Vagina (tissue), 2 donors: ENCODE data around the gene TTLL5.
"Not testable (repeated sequence)": the region's sequence is repeated elsewhere in the genome, so short reads cannot be mapped to it uniquely, and the experiment has no call there.

Source experiments
- POLR2A ChIP-seq, 2 donors: fragments of 450-650 bp; IDR thresholded peaks; one replicate each; pipeline ENCODE4 v1.6.1; 2017; ENCODE audit warnings: antibody characterized with exemption in 2 of 2, mild to moderate bottlenecking in 2 of 2, moderate library complexity in 2 of 2
- POLR2AphosphoS5 ChIP-seq, 2 donors: sonication (generic); formaldehyde crosslinking; IDR thresholded peaks; one replicate each; pipeline ENCODE4 v1.9.0; 2017; ENCODE audit warnings: antibody characterized with exemption in 2 of 2, mild to moderate bottlenecking in 2 of 2, low read depth in 1 of 2; ENCODE audit not compliant: insufficient read depth in 1 of 2
- TF ChIP-seq, protein P1 (sequence below), 3 experiments: fragments of 450-650 bp in 2 of 3; fragments of 200-600 bp in 1 of 3; sonication (generic) in 1 of 3; IDR thresholded peaks; one replicate each; pipeline ENCODE4 v1.5.1; 2017 to 2019; ENCODE audit warnings: antibody characterized with exemption in 3 of 3, mild to moderate bottlenecking in 2 of 3, moderate library complexity in 2 of 3

GRCh38 chr14:75846694-75847093 is 185.6 kb downstream of the TTLL5 start:
- TF ChIP-seq POLR2A (IDR thresholded peaks at IDR 0.05); POLR2AphosphoS5 (IDR thresholded peaks at IDR 0.05; ENCODE audit: insufficient read depth in 1 of 2, low read depth in 1 of 2): not testable (repeated sequence)
- TF ChIP-seq, protein P1, sequence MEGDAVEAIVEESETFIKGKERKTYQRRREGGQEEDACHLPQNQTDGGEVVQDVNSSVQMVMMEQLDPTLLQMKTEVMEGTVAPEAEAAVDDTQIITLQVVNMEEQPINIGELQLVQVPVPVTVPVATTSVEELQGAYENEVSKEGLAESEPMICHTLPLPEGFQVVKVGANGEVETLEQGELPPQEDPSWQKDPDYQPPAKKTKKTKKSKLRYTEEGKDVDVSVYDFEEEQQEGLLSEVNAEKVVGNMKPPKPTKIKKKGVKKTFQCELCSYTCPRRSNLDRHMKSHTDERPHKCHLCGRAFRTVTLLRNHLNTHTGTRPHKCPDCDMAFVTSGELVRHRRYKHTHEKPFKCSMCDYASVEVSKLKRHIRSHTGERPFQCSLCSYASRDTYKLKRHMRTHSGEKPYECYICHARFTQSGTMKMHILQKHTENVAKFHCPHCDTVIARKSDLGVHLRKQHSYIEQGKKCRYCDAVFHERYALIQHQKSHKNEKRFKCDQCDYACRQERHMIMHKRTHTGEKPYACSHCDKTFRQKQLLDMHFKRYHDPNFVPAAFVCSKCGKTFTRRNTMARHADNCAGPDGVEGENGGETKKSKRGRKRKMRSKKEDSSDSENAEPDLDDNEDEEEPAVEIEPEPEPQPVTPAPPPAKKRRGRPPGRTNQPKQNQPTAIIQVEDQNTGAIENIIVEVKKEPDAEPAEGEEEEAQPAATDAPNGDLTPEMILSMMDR (IDR thresholded peaks at IDR 0.05): not testable (repeated sequence)
